OCI-LY1 (cell line): ENCODE results near the gene GABRG3.

Experiments used
- H2AFZ ChIP-seq: fragments of 200-600 bp; sonication (generic), shearing (Covaris generic); 2 replicates; pipeline ENCODE4 v1.6.0; 2014; ENCODE audit warnings: antibody characterized with exemption, mild to moderate bottlenecking, low read length
- H3F3A ChIP-seq: fragments of 200-600 bp; sonication (generic), shearing (Covaris generic); 2 replicates; pipeline ENCODE4 v1.6.0; 2014; ENCODE audit warnings: mild to moderate bottlenecking, antibody characterized with exemption, low read length, moderate library complexity; ENCODE audit not compliant: insufficient read depth
- H3K27ac ChIP-seq: fragments of 200-600 bp; sonication (generic); 2 replicates; pipeline ENCODE4 v1.5.1; 2014; ENCODE audit warnings: low read length, mixed run types, mild to moderate bottlenecking, low read depth; ENCODE audit not compliant: poor library complexity, severe bottlenecking
- H3K27me3 ChIP-seq: fragments of 200-600 bp; sonication (generic); 2 replicates; pipeline ENCODE4 v1.6.0; 2014; ENCODE audit warnings: antibody characterized with exemption, mild to moderate bottlenecking, low read length, moderate library complexity; ENCODE audit not compliant: insufficient read depth
- H3K36me3 ChIP-seq: fragments of 200-600 bp; sonication (generic); 2 replicates; pipeline ENCODE4 v1.6.1; 2014; ENCODE audit warnings: mild to moderate bottlenecking, antibody characterized with exemption, low read length, moderate library complexity, mixed read lengths; ENCODE audit not compliant: insufficient read depth
- H3K4me1 ChIP-seq: fragments of 200-600 bp; sonication (generic); 2 replicates; pipeline ENCODE4 v1.5.1; 2014; ENCODE audit warnings: mild to moderate bottlenecking, low read length, moderate library complexity; ENCODE audit not compliant: insufficient read depth, severe bottlenecking
- H3K4me2 ChIP-seq: fragments of 200-600 bp; sonication (generic), shearing (Covaris generic); 2 replicates; pipeline ENCODE4 v1.6.1; 2014; ENCODE audit warnings: low read length
- H3K4me3 ChIP-seq: fragments of 200-600 bp; sonication (generic); 2 replicates; pipeline ENCODE4 v1.5.1; 2014; ENCODE audit warnings: low read length, low read depth, mild to moderate bottlenecking, mixed read lengths; ENCODE audit not compliant: poor library complexity, severe bottlenecking
- H3K79me2 ChIP-seq: fragments of 200-600 bp; shearing (Covaris generic); 2 replicates; pipeline ENCODE4 v1.6.1; 2016; ENCODE audit warnings: mixed run types, low read length, mixed read lengths; ENCODE audit not compliant: insufficient read depth
- H3K9ac ChIP-seq: fragments of 200-600 bp; sonication (generic), shearing (Covaris generic); 2 replicates; pipeline ENCODE4 v1.6.1; 2014; ENCODE audit warnings: mild to moderate bottlenecking, low read length, mixed read lengths
- H3K9me2 ChIP-seq: fragments of 200-600 bp; sonication (generic), shearing (Covaris generic); 2 replicates; pipeline ENCODE4 v1.6.1; 2014; ENCODE audit warnings: low read depth, mild to moderate bottlenecking, low read length, mixed read lengths
- H3K9me3 ChIP-seq: fragments of 200-600 bp; shearing (Covaris generic); 2 replicates; pipeline ENCODE4 v1.6.1; 2014; ENCODE audit warnings: low read length, mixed read lengths
- H4K20me1 ChIP-seq: fragments of 200-600 bp; sonication (generic), shearing (Covaris generic); 2 replicates; pipeline ENCODE4 v1.6.0; 2016; ENCODE audit warnings: mild to moderate bottlenecking, low read length; ENCODE audit not compliant: insufficient read depth
- CTCF ChIP-seq: fragments of 200-600 bp; sonication (generic), shearing (Covaris generic); IDR thresholded peaks from 2 replicates; pipeline ENCODE4 v1.5.1; 2017; ENCODE audit warnings: mild to moderate bottlenecking, antibody characterized with exemption, low read length, moderate library complexity, mixed read lengths
- EZH2 ChIP-seq: fragments of 200-600 bp; sonication (generic), shearing (Covaris generic); IDR thresholded peaks from 2 replicates; pipeline ENCODE4 v1.8.0; 2017; ENCODE audit warnings: borderline replicate concordance, mixed run types, mild to moderate bottlenecking, antibody characterized with exemption, low read length, moderate library complexity, mixed read lengths

GABRG3 gene

DNA sequence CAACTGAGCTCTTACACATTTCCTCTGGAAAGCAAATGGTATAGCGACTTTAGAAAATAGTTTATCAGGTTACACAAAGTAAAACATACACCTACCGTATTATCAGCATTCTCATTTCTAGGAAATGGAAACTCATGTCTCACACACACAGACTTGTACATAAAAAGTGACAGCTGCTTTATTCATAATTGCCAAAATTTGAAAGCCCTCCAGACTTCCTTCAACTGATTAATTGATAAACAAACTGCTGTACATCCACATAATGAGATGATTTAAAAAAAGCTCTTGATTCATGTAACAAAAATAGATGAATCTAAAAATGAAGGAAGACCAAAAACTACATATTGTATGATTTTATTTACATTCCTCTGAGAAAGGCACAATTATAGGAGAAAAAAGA is 425.5 kb downstream of the GABRG3 start:
- Histone ChIP-seq H3K4me3 (no peak overlapping the region), H3K4me2 (no peak overlapping the region), H3F3A (no peaks in the 10 kb centered on the region), H3K36me3 (no peaks in the 10 kb centered on the region), H3K9me3 (no peaks in the 10 kb centered on the region), H2AFZ (no peak overlapping the region), H4K20me1 (no peaks in the 10 kb centered on the region), H3K27me3 (no peaks in the 10 kb centered on the region), H3K27ac (no peak overlapping the region), H3K9me2 (no peaks in the 10 kb centered on the region), H3K4me1 (no peaks in the 10 kb centered on the region), H3K9ac (no peak overlapping the region), H3K79me2 (no peaks in the 10 kb centered on the region)
- no peak for TF ChIP-seq CTCF
- TF ChIP-seq EZH2: no peak

DNA sequence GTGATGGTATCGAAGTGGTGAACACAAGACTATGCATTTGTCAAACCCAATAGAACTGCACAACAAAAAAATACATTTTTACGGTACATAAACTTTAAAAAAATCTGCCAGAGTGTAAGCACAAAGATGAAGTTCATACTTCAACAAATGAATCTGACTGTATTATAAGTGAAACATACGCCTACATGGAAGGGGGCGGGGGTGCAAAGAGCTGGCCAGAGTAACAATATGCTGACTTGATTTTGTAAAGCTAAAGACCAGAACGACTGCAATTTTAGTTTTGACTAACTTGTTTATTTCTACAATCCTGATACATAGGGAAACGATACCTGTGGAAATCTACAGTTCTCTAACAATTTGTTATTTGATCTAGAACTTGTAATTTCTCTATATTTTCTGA is 426.0 kb downstream of the GABRG3 start:
- Histone ChIP-seq H3K27ac (no peak overlapping the region), H3K36me3 (no peaks in the 10 kb centered on the region), H3K27me3 (no peaks in the 10 kb centered on the region), H3K4me1 (no peaks in the 10 kb centered on the region), H3K4me3 (no peak overlapping the region), H3K9me2 (no peaks in the 10 kb centered on the region), H2AFZ (no peak overlapping the region), H3K9ac (no peak overlapping the region), H3K4me2 (no peak overlapping the region), H4K20me1 (no peaks in the 10 kb centered on the region), H3K79me2 (no peaks in the 10 kb centered on the region), H3K9me3 (no peaks in the 10 kb centered on the region), H3F3A (no peaks in the 10 kb centered on the region)
- TF ChIP-seq CTCF: no peak
- no peak for TF ChIP-seq EZH2

- H3K79me2 ChIP-seq: no peaks in the 10 kb centered on the region
- H3K9ac ChIP-seq: no peak overlapping the region
- H3F3A ChIP-seq: no peaks in the 10 kb centered on the region
- H2AFZ ChIP-seq: no peak overlapping the region
- H3K27ac ChIP-seq: no peak overlapping the region
- no peaks in the 10 kb centered on the region for H4K20me1 ChIP-seq
- H3K27me3 ChIP-seq: no peaks in the 10 kb centered on the region
- no peak overlapping the region for H3K4me3 ChIP-seq
- H3K4me2 ChIP-seq: no peak overlapping the region
- H3K36me3 ChIP-seq: no peaks in the 10 kb centered on the region
- no peak for TF ChIP-seq EZH2
- TF ChIP-seq CTCF: no peak
- no peaks in the 10 kb centered on the region for H3K9me2 ChIP-seq
- no peaks in the 10 kb centered on the region for H3K4me1 ChIP-seq
- H3K9me3 ChIP-seq: no peaks in the 10 kb centered on the region
These were observed 427.7 kb downstream of the GABRG3 start for GRCh38 chr15:27398631-27399161.
